Measurements from ENCODE around the gene TNFAIP8. TPM values are rescaled to one million over a fixed set of nuclear protein-coding genes. Genes with fewer than 3 reads are reported as not detected.

TNFAIP8 gene
- total RNA-seq, 1 experiment from 2014 or later: 7.3 TPM

DNA sequence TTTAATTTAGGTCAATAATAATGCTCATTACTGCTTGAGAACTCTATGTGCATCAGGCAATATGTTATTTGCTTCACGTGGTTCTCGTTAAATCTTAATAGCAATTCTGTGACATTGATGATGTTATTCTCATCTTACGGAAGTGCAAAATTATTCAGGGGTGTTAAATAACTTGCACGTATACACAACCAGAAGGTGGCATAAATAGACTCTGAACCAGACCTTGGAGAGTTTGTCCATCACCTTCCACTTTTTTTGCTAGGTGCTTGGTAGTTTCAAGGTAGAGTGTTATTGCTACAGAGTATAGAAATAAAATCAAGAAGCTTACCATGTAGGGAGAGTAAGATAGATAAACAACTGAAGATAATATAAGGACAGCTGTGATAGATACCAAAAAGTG lies 23.6 kb upstream of the TNFAIP8 start:
- Histone ChIP-seq H3K23me2 (ENCODE audit: insufficient read length, low read depth, low read length, poor library complexity, severe bottlenecking) (no peaks in the 10 kb centered on the region), H3K27ac (ENCODE audit: insufficient read length, low read depth, low read length) (no peak overlapping the region), H4K5ac (ENCODE audit: insufficient read length, low read depth, low read length) (no peak overlapping the region), H3K4me2 (ENCODE audit: insufficient read depth, insufficient read length, low read length) (no peak overlapping the region), H2AFZ (ENCODE audit: low read length) (no peak overlapping the region), H3T11ph (ENCODE audit: low read length) (no peak overlapping the region), H2AK5ac (ENCODE audit: insufficient read length, low read length) (no peak overlapping the region), H4K91ac (ENCODE audit: insufficient read length, low read depth, low read length) (no peak overlapping the region), H3K18ac (ENCODE audit: insufficient read length, low read depth, low read length) (no peak overlapping the region), H3K9me3 (ENCODE audit: control insufficient read depth, low read depth, low read length) (no peaks in the 10 kb centered on the region), H3K14ac (ENCODE audit: insufficient read depth, low read length) (no peak overlapping the region), H2BK12ac (ENCODE audit: insufficient read length, low read depth, low read length) (no peak overlapping the region), H3K79me2 (ENCODE audit: insufficient read depth, low read length) (no peaks in the 10 kb centered on the region), H2BK20ac (ENCODE audit: low read depth, low read length, poor library complexity, severe bottlenecking) (no peak overlapping the region), H3K4me1 (ENCODE audit: insufficient read depth, low read length) (no peaks in the 10 kb centered on the region), H2BK15ac (ENCODE audit: low read depth, low read length) (no peak overlapping the region), H3K9ac (ENCODE audit: extremely low read depth, insufficient read length, low read length) (no peak overlapping the region), H3K79me1 (ENCODE audit: insufficient read depth, low read depth, low read length, poor library complexity, severe bottlenecking) (no peaks in the 10 kb centered on the region), H3K4ac (ENCODE audit: low read depth, low read length) (no peak overlapping the region), H3K27me3 (ENCODE audit: insufficient read depth, low read length) (no peaks in the 10 kb centered on the region), H2BK120ac (ENCODE audit: low read depth, low read length, poor library complexity, severe bottlenecking) (no peak overlapping the region), H3K23ac (ENCODE audit: insufficient read length, low read depth, low read length) (no peak overlapping the region), H4K8ac (replicated peaks; ENCODE audit: insufficient read length, low read depth, low read length) (no peak overlapping the region), H4K20me1 (ENCODE audit: control insufficient read depth, insufficient read depth, insufficient read length) (no peaks in the 10 kb centered on the region), H3K56ac (ENCODE audit: insufficient read length, low read depth, low read length) (no peak overlapping the region), H2BK5ac (ENCODE audit: insufficient read length, low read length) (no peak overlapping the region)
- Mint-ChIP-seq H3K36me3 (ENCODE audit: insufficient read depth in 1 of 3, low read depth in 3 of 3) (no peaks in the 10 kb centered on the region), H3K4me1 (peaks cover 28 to 30% of the 10 kb centered on the region in 2 experiments), H3K9me3 (no peaks in the 10 kb centered on the region), H3K27ac (no peak overlapping the region), H3K4me3 (no peak overlapping the region), H3K27me3 (ENCODE audit: low read depth) (no peaks in the 10 kb centered on the region)
- no peak for DNase-seq
- TF ChIP-seq, protein P1, sequence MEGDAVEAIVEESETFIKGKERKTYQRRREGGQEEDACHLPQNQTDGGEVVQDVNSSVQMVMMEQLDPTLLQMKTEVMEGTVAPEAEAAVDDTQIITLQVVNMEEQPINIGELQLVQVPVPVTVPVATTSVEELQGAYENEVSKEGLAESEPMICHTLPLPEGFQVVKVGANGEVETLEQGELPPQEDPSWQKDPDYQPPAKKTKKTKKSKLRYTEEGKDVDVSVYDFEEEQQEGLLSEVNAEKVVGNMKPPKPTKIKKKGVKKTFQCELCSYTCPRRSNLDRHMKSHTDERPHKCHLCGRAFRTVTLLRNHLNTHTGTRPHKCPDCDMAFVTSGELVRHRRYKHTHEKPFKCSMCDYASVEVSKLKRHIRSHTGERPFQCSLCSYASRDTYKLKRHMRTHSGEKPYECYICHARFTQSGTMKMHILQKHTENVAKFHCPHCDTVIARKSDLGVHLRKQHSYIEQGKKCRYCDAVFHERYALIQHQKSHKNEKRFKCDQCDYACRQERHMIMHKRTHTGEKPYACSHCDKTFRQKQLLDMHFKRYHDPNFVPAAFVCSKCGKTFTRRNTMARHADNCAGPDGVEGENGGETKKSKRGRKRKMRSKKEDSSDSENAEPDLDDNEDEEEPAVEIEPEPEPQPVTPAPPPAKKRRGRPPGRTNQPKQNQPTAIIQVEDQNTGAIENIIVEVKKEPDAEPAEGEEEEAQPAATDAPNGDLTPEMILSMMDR (conservative IDR thresholded peaks at IDR 0.05): no peak
- no CpG with 5 or more reads among the region's 4 CpGs for WGBS (ENCODE audit: extremely low coverage, insufficient read length, low lambda C conversion rate)

All from H9 (cell line).